Neural crest cell (in vitro differentiated cells): ENCODE data around the gene MTIF3. TPM values are rescaled to one million over a fixed set of nuclear protein-coding genes. Genes with fewer than 3 reads are reported as not detected.
"Not testable (repeated sequence)": the region's sequence is repeated elsewhere in the genome, so short reads cannot be mapped to it uniquely, and the experiment has no call there.

Source experiments
- DNase-seq: peaks from one replicate; pipeline ENCODE4 v3.0.0; 2021; ENCODE audit warnings: low read depth, mixed read lengths, low spot score
- H3K27ac Mint-ChIP-seq: one replicate; pipeline ENCODE4 v1.8.0; 2021; ENCODE audit warnings: mild to moderate bottlenecking, mixed read lengths; ENCODE audit not compliant: unreplicated experiment
- H3K27me3 Mint-ChIP-seq: 2 replicates; pipeline ENCODE4 v1.8.0; 2021; ENCODE audit warnings: low read depth, mild to moderate bottlenecking, mixed read lengths
- H3K36me3 Mint-ChIP-seq: 2 replicates; pipeline ENCODE4 v1.8.0; 2021; ENCODE audit warnings: low read depth, mild to moderate bottlenecking, mixed read lengths
- H3K4me1 Mint-ChIP-seq: 2 replicates; pipeline ENCODE4 v1.8.0; 2021; ENCODE audit warnings: mixed read lengths
- H3K4me3 Mint-ChIP-seq: one replicate; pipeline ENCODE4 v1.8.0; 2021; ENCODE audit warnings: mild to moderate bottlenecking, mixed read lengths
- H3K9me3 Mint-ChIP-seq: 2 replicates; pipeline ENCODE4 v1.8.0; 2021; ENCODE audit warnings: mixed read lengths
- total RNA-seq: library from RNA; stranded (reverse); gene quantifications from 2 replicates; pipeline ENCODE4 v1.2.1, GENCODE V29; 2021
- TF ChIP-seq, protein P1 (sequence below): fragments of 200-600 bp; sonication (generic); conservative IDR thresholded peaks from 2 replicates; pipeline ENCODE4 v1.5.0; 2021; ENCODE audit warnings: antibody characterized with exemption, mild to moderate bottlenecking

The MTIF3 gene
- total RNA-seq, 1 donor from 2014 or later: 48.5 TPM

DNA sequence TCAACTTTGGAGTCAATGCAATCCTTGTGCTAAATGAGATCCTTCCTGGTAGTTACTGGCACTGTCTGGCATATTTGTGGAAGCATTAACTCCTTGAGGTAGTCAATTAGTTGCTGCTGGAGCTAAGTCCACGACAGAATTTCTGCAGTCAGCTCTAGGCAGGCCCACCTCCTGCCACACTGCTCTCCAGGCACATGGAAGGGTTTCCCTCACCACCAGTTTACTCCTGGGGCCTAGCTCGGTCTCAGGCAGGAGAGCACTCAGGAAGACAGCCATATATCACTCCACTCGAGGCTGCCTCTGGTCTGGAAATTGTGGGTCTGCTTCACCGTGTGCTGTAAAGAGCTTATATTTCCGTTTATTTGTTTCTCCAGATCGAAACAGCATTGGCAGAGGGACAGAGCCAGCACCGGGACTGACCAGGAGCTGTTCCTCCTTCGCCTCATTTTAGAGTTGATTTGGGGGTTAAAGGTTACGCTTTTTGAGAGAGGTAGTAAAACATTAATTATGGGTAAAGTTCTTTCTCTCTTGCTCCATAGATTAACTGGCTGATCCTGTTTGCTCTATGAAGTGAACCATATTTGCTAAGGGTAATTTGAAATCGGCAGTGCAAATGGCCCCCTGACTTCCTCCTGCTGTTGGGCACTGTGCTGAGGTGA is 46.5 kb downstream of the MTIF3 start:
- Mint-ChIP-seq H3K4me1 (peaks cover 5% of the 10 kb centered on the region), H3K27ac (peak overlapping the region; percentile 51), H3K9me3 (no peaks in the 10 kb centered on the region), H3K27me3 (peaks cover 12% of the 10 kb centered on the region), H3K36me3 (no peaks in the 10 kb centered on the region), H3K4me3 (no peak overlapping the region)
- DNase-seq: no peak
- TF ChIP-seq, protein P1, sequence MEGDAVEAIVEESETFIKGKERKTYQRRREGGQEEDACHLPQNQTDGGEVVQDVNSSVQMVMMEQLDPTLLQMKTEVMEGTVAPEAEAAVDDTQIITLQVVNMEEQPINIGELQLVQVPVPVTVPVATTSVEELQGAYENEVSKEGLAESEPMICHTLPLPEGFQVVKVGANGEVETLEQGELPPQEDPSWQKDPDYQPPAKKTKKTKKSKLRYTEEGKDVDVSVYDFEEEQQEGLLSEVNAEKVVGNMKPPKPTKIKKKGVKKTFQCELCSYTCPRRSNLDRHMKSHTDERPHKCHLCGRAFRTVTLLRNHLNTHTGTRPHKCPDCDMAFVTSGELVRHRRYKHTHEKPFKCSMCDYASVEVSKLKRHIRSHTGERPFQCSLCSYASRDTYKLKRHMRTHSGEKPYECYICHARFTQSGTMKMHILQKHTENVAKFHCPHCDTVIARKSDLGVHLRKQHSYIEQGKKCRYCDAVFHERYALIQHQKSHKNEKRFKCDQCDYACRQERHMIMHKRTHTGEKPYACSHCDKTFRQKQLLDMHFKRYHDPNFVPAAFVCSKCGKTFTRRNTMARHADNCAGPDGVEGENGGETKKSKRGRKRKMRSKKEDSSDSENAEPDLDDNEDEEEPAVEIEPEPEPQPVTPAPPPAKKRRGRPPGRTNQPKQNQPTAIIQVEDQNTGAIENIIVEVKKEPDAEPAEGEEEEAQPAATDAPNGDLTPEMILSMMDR: no peak

- H3K4me1 Mint-ChIP-seq: peaks cover 5% of the 10 kb centered on the region
- peaks cover 10% of the 10 kb centered on the region for H3K27me3 Mint-ChIP-seq
- H3K9me3 Mint-ChIP-seq: no peaks in the 10 kb centered on the region
- H3K36me3 Mint-ChIP-seq: no peaks in the 10 kb centered on the region
- TF ChIP-seq, protein P1: no peak
- H3K27ac Mint-ChIP-seq: no peak overlapping the region
- DNase-seq: no peak
- no peak overlapping the region for H3K4me3 Mint-ChIP-seq
Measured at GRCh38 chr13:27403203-27403678, 47.1 kb downstream of the MTIF3 start.

GRCh38 chr13:27401210-27401609 is 49.2 kb downstream of the MTIF3 start:
- TF ChIP-seq, protein P1: no peak
- Mint-ChIP-seq H3K27ac (no peak overlapping the region), H3K4me3 (no peak overlapping the region), H3K4me1 (peaks cover 5% of the 10 kb centered on the region), H3K9me3 (no peaks in the 10 kb centered on the region), H3K27me3 (no peaks in the 10 kb centered on the region), H3K36me3 (no peaks in the 10 kb centered on the region)
- DNase-seq: no peak

- not testable (repeated sequence) for H3K9me3 Mint-ChIP-seq, H3K27ac Mint-ChIP-seq, H3K4me3 Mint-ChIP-seq, H3K27me3 Mint-ChIP-seq, H3K36me3 Mint-ChIP-seq, DNase-seq, H3K4me1 Mint-ChIP-seq
Measured at GRCh38 chr13:27400405-27400804, 50.0 kb downstream of the MTIF3 start.

- TF ChIP-seq, protein P1: no peak
- peaks cover 11% of the 10 kb centered on the region for H3K4me1 Mint-ChIP-seq
- H3K27ac Mint-ChIP-seq: no peak overlapping the region
- H3K27me3 Mint-ChIP-seq: peaks cover 6% of the 10 kb centered on the region
- DNase-seq: no peak
- H3K36me3 Mint-ChIP-seq: no peaks in the 10 kb centered on the region
- no peaks in the 10 kb centered on the region for H3K9me3 Mint-ChIP-seq
- H3K4me3 Mint-ChIP-seq: no peak overlapping the region
Measured at GRCh38 chr13:27398360-27398759, 52.0 kb downstream of the MTIF3 start.

DNA sequence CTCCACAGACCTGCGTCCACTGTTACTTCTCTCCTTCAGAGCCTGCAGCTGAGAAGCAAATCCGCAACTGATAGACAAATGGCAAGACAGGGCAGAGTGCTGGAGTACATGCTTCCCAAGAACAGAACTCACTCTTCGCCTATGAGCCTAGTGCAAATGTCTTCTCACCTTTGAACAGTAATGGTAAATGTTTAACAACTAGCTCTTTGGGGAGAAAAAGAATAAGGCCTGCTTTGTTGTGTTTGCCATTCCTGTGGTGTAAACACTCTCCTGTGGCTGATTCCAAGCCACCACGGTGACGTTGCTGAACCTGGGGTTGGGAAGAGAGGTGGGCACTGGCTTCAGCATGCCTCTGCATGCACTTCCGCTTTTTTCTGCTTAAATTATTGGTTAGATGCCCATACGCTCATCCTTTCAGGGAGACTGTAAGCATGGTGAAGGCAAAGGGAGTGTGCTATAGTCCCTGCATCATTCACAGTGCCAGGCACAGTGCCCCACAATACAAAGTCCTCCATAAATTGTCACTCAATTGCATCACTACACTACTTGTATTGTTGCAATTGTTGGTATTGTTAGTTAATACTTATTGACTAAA is 54.0 kb downstream of the MTIF3 start:
- no peak for DNase-seq
- Mint-ChIP-seq H3K27ac (no peak overlapping the region), H3K4me1 (peaks cover 13% of the 10 kb centered on the region), H3K4me3 (no peak overlapping the region), H3K27me3 (peaks cover 6% of the 10 kb centered on the region), H3K36me3 (no peaks in the 10 kb centered on the region), H3K9me3 (no peaks in the 10 kb centered on the region)
- TF ChIP-seq, protein P1: no peak
